Liver (tissue), 9 donors: ENCODE data around the gene FMN1. TPM values are rescaled to one million over a fixed set of nuclear protein-coding genes. Genes with fewer than 3 reads are reported as not detected.

ENCODE experiments used
- DNase-seq: peaks from one replicate; pipeline ENCODE4 v3.0.0-alpha.2; 2017; ENCODE audit warnings: low spot score
- H3K27ac ChIP-seq, 2 donors: one replicate each; pipeline ENCODE4 v1.7.0; 2013; ENCODE audit warnings: inconsistent platforms in 2 of 2, low read length in 2 of 2, control low read depth in 1 of 2, low read depth in 1 of 2, mild to moderate bottlenecking in 1 of 2
- H3K27me3 ChIP-seq, 4 donors: one replicate each; pipeline versions ENCODE4 v1.6.1 to v1.7.0; 2013; ENCODE audit warnings: low read length in 3 of 4, inconsistent platforms in 1 of 4, mild to moderate bottlenecking in 1 of 4, moderate library complexity in 1 of 4; ENCODE audit not compliant: control insufficient read depth in 4 of 4, insufficient read depth in 4 of 4
- H3K36me3 ChIP-seq, 4 donors: one replicate each; pipeline versions ENCODE4 v1.6.1 to v1.7.0; 2013; ENCODE audit warnings: low read length in 3 of 4, mild to moderate bottlenecking in 3 of 4, low read depth in 1 of 4, moderate library complexity in 1 of 4; ENCODE audit not compliant: control insufficient read depth in 4 of 4, insufficient read depth in 3 of 4
- H3K4me1 ChIP-seq, 4 donors: one replicate each; pipeline versions ENCODE4 v1.6.1 to v1.7.0; 2013; ENCODE audit warnings: low read length in 3 of 4, mild to moderate bottlenecking in 3 of 4, moderate library complexity in 1 of 4; ENCODE audit not compliant: control insufficient read depth in 4 of 4, insufficient read depth in 4 of 4
- H3K4me3 ChIP-seq, 3 donors: one replicate each; pipeline versions ENCODE4 v1.6.1 to v1.7.0; 2013; ENCODE audit warnings: low read length in 3 of 3, control low read depth in 1 of 3, low read depth in 1 of 3, mild to moderate bottlenecking in 1 of 3
- H3K9ac ChIP-seq, 2 donors: one replicate each; pipeline ENCODE4 v1.7.0; 2013; ENCODE audit warnings: low read length in 2 of 2, mild to moderate bottlenecking in 2 of 2, moderate library complexity in 2 of 2, control low read depth in 1 of 2, low read depth in 1 of 2
- H3K9me3 ChIP-seq, 4 donors: one replicate each; pipeline versions ENCODE4 v1.6.1 to v1.7.0; 2013; ENCODE audit warnings: low read length in 3 of 4; ENCODE audit not compliant: control insufficient read depth in 4 of 4
- ATF3 ChIP-seq: IDR thresholded peaks from 2 replicates; pipeline ENCODE4 v1.6.1; 2016; ENCODE audit warnings: antibody characterized with exemption
- CTCF ChIP-seq: fragments of 150-350 bp; IDR thresholded peaks from 2 replicates; pipeline ENCODE4 v1.5.1; 2017; ENCODE audit warnings: improper control_type of control experiment, low read depth, low read length; ENCODE audit not compliant: missing input control
- EGR1 ChIP-seq, 2 donors: IDR thresholded peaks; 2 replicates each; pipeline ENCODE4 v1.6.1; 2016 to 2018; ENCODE audit warnings: antibody characterized with exemption in 2 of 2, low read depth in 2 of 2
- FOXA1 ChIP-seq: IDR thresholded peaks from 2 replicates; pipeline ENCODE4 v1.6.1; 2016; ENCODE audit warnings: antibody characterized with exemption
- FOXA2 ChIP-seq: IDR thresholded peaks from 2 replicates; pipeline ENCODE4 v1.6.1; 2016; ENCODE audit warnings: antibody characterized with exemption
- GABPA ChIP-seq, 2 donors: IDR thresholded peaks in 1 of 2; conservative IDR thresholded peaks in 1 of 2; 2 replicates each; pipeline ENCODE4 v1.6.1; 2016; ENCODE audit warnings: antibody characterized with exemption in 2 of 2, mild to moderate bottlenecking in 1 of 2, moderate library complexity in 1 of 2
- HNF4A ChIP-seq, 2 donors: conservative IDR thresholded peaks; 2 replicates each; pipeline ENCODE4 v1.6.1; 2016; ENCODE audit warnings: antibody characterized with exemption in 2 of 2, mild to moderate bottlenecking in 2 of 2
- HNF4G ChIP-seq: IDR thresholded peaks from 2 replicates; pipeline ENCODE4 v1.6.1; 2016; ENCODE audit warnings: antibody characterized with exemption
- REST ChIP-seq: IDR thresholded peaks from 2 replicates; pipeline ENCODE4 v1.6.1; 2016; ENCODE audit warnings: antibody characterized with exemption, mild to moderate bottlenecking
- RXRA ChIP-seq, 2 donors: IDR thresholded peaks; 2 replicates each; pipeline ENCODE4 v1.6.1; 2017 to 2018; ENCODE audit warnings: antibody characterized with exemption in 2 of 2, mild to moderate bottlenecking in 1 of 2
- SP1 ChIP-seq: IDR thresholded peaks from 2 replicates; pipeline ENCODE4 v1.6.1; 2018; ENCODE audit warnings: antibody characterized with exemption, mild to moderate bottlenecking
- TAF1 ChIP-seq: conservative IDR thresholded peaks from 2 replicates; pipeline ENCODE4 v1.6.1; 2016; ENCODE audit warnings: antibody characterized with exemption, mild to moderate bottlenecking
- YY1 ChIP-seq: IDR thresholded peaks from 2 replicates; pipeline ENCODE4 v1.6.1; 2016; ENCODE audit warnings: antibody characterized with exemption, mild to moderate bottlenecking
- ZBTB33 ChIP-seq: IDR thresholded peaks from 2 replicates; pipeline ENCODE4 v1.6.1; 2016; ENCODE audit warnings: antibody characterized with exemption
- WGBS: extraction: QIAGEN DNeasy Blood & Tissue Kit; methylation state at CpG from one replicate; pipeline ENCODE4 v1.1.7; 2013; 5-methylcytosine and 5-hydroxymethylcytosine counted together
- polyA plus RNA-seq, 2 donors: library from polyadenylated mRNA; stranded (reverse) in 1 of 2; unstranded in 1 of 2; fragments of 200-250 nt in 1 of 2; fragments of >200 nt in 1 of 2; fragmentation: Nextera tagmentation in 1 of 2; extraction: Ambion mirVana in 1 of 2; gene quantifications; one replicate each; pipeline versions ENCODE4 v1.2.1 to v1.2.3, GENCODE V29; 2013 to 2015
- total RNA-seq, 2 donors: library from RNA; depleted of rRNA; stranded (reverse); fragments of >200 nt; gene quantifications; one replicate each; pipeline ENCODE4 v1.2.3, GENCODE V29; 2014
- donor health status: healthy.
- donor health status: healthy.
- donor health status: healthy.
- donor health status: healthy.
- donor health status: healthy.

Gene FMN1
- total and polyA plus RNA-seq, 4 donors, result 0.21 to 5.4 (median 0.53) TPM

GRCh38 chr15:32886459-32886858 lies 308.1 kb downstream of the FMN1 start:
- TF ChIP-seq FOXA1 (no peak), TAF1 (no peak), FOXA2 (no peak), REST (no peak)
- 81% methylated on average over 7 of the region's 7 CpGs for WGBS

DNA sequence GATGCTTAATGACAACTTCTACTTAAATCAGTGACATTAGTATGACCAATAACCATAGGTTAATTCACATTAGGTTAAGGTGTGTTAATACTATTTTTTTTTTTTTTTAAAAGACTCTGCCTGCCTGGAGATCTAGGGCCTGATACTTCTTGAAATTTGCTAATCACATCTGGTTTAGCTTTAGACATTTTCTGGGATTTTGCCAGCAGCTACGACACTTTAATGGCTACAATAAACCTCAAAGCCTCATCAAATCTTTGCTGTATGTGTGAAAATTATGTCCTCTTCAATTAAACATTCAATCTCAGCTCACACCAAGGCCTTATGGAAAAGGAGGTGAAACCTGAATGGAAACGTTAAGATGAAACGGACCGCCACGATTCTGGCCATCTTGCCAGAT lies 308.8 kb downstream of the FMN1 start:
- no peaks in the 10 kb centered on the region for H3K36me3 ChIP-seq
- H3K27me3 ChIP-seq, result peaks cover 0 to 2% (median 0%) of the 10 kb centered on the region in 4 donors
- no peak overlapping the region for H3K9ac ChIP-seq
- no peak for TF ChIP-seq FOXA1
- no peak overlapping the region for H3K27ac ChIP-seq
- H3K4me1 ChIP-seq, result no peaks in the 10 kb centered on the region
- H3K4me3 ChIP-seq, result no peak overlapping the region
- WGBS, result 89% methylated on average over 5 of the region's 5 CpGs
- no peak for DNase-seq
- H3K9me3 ChIP-seq, result no peaks in the 10 kb centered on the region

More at GRCh38 chr15:32886459-32886858, 308.1 kb downstream of the FMN1 start:
- H3K27me3 ChIP-seq, result peaks cover 0 to 2% (median 0%) of the 10 kb centered on the region in 4 donors
- H3K4me1 ChIP-seq, result no peaks in the 10 kb centered on the region
- no peak for DNase-seq
- no peaks in the 10 kb centered on the region for H3K36me3 ChIP-seq
- no peak overlapping the region for H3K4me3 ChIP-seq
- no peak overlapping the region for H3K27ac ChIP-seq
- no peak overlapping the region for H3K9ac ChIP-seq
- no peaks in the 10 kb centered on the region for H3K9me3 ChIP-seq

DNA sequence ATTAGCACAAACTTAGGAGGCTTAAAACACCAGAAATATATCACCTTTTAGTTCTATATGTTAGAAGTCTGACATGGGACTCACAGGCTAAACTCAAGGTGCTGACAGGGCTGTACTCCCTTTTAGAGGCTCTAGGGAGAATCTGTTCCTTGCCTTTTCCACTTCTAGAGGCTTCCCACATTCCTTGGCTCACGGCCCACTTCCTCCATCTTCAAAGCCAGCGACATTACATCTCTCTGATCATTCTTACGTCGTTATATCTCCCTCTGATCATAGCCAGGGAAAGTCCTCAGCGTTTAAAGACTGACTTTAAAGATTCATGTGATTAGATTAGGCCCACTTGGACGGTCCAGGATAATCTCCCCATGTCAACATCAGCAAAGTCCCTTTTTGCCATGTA lies 310.4 kb downstream of the FMN1 start:
- Histone ChIP-seq H3K4me1 (no peaks in the 10 kb centered on the region), H3K27ac (no peak overlapping the region), H3K4me3 (no peak overlapping the region), H3K9ac (no peak overlapping the region), H3K27me3 (peaks cover 0 to 2% (median 0%) of the 10 kb centered on the region in 4 donors), H3K9me3 (no peaks in the 10 kb centered on the region), H3K36me3 (no peaks in the 10 kb centered on the region)
- DNase-seq, result no peak
- 70% methylated on average over 6 of the region's 6 CpGs for WGBS
- TF ChIP-seq FOXA2 (no peak), REST (no peak), GABPA (IDR thresholded peaks at IDR 0.05 in 1 of 2, conservative IDR thresholded peaks at IDR 0.05 in 1 of 2) (no peak), HNF4A (conservative IDR thresholded peaks at IDR 0.05) (no peak), ATF3 (no peak), HNF4G (no peak), TAF1 (no peak), RXRA (IDR thresholded peaks at IDR 0.05) (no peak), SP1 (no peak), FOXA1 (no peak), EGR1 (IDR thresholded peaks at IDR 0.05; ENCODE audit: low read depth in 2 of 2) (no peak), YY1 (no peak), CTCF (no peak), ZBTB33 (no peak)
